Uterus (tissue), 2 donors: Measurements from ENCODE around the gene HAUS5.

Experiments used
- POLR2A ChIP-seq, 2 donors: fragments of 450-650 bp; IDR thresholded peaks; one replicate each; pipeline ENCODE4 v1.6.1; 2016; ENCODE audit warnings: antibody characterized with exemption in 2 of 2, mild to moderate bottlenecking in 1 of 2, moderate library complexity in 1 of 2
- TF ChIP-seq, protein P1 (sequence below), 4 experiments: fragments of 200-600 bp in 2 of 4; fragments of 450-650 bp in 2 of 4; sonication (generic) in 2 of 4; IDR thresholded peaks; one replicate each; pipeline ENCODE4 v1.5.1; 2016 to 2019; ENCODE audit warnings: antibody characterized with exemption in 4 of 4, mild to moderate bottlenecking in 2 of 4, moderate library complexity in 1 of 4

DNA sequence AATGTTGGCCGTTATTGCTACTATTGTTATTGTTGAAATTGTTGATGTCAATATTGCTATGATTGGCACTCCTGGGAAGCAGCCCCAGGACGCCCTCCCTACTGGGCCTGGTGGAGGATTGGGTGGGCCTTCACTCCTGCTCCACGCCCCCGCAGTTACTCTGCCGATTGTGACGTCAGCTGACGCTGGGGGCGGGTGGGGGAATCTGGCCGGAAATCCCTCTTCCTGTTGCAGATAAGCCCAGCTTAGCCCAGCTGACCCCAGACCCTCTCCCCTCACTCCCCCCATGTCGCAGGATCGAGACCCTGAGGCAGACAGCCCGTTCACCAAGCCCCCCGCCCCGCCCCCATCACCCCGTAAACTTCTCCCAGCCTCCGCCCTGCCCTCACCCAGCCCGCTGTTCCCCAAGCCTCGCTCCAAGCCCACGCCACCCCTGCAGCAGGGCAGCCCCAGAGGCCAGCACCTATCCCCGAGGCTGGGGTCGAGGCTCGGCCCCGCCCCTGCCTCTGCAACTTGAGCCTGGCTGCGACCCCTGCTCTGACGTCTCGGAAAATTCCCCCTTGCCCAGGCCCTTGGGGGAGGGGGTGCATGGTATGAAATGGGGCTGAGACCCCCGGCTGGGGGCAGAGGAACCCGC, 29.1 kb downstream of the HAUS5 start, which contains the start of gene ETV2:
- no peak for TF ChIP-seq POLR2A (IDR thresholded peaks at IDR 0.05)
- TF ChIP-seq, protein P1, sequence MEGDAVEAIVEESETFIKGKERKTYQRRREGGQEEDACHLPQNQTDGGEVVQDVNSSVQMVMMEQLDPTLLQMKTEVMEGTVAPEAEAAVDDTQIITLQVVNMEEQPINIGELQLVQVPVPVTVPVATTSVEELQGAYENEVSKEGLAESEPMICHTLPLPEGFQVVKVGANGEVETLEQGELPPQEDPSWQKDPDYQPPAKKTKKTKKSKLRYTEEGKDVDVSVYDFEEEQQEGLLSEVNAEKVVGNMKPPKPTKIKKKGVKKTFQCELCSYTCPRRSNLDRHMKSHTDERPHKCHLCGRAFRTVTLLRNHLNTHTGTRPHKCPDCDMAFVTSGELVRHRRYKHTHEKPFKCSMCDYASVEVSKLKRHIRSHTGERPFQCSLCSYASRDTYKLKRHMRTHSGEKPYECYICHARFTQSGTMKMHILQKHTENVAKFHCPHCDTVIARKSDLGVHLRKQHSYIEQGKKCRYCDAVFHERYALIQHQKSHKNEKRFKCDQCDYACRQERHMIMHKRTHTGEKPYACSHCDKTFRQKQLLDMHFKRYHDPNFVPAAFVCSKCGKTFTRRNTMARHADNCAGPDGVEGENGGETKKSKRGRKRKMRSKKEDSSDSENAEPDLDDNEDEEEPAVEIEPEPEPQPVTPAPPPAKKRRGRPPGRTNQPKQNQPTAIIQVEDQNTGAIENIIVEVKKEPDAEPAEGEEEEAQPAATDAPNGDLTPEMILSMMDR (IDR thresholded peaks at IDR 0.05) = no peak
